ENCODE measurements around the gene MAGEL2. TPM values are rescaled to one million over a fixed set of nuclear protein-coding genes. Genes with fewer than 3 reads are reported as not detected.

MAGEL2 gene
- total RNA-seq, 2 experiments from 2014 or later: not detected

DNA sequence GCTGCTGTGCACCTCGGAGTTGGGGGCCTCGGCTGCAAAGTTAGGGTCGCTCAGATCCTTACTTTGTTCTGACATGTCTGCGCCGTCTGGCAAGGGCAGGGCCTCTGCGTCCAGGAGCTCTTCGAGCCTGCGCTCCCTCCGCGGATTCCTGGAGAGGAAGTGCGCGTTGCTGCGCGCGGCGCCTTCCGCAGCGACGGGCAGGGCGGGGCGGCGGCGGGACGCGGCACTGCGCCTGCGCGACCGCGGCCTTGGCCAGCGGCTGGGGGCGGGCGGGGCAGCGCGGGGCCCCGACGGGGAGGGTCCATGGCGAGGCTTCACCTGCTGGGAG is 39.4 kb upstream of the MAGEL2 start, which contains the start of gene NDN:
TSS of gene NDN (minus strand) at position 163 of the 328 bp plus-strand sequence. CDS start at position 75, 88 bp downstream.
- ATAC-seq: peak; percentile 47
- TF ChIP-seq, protein P1, sequence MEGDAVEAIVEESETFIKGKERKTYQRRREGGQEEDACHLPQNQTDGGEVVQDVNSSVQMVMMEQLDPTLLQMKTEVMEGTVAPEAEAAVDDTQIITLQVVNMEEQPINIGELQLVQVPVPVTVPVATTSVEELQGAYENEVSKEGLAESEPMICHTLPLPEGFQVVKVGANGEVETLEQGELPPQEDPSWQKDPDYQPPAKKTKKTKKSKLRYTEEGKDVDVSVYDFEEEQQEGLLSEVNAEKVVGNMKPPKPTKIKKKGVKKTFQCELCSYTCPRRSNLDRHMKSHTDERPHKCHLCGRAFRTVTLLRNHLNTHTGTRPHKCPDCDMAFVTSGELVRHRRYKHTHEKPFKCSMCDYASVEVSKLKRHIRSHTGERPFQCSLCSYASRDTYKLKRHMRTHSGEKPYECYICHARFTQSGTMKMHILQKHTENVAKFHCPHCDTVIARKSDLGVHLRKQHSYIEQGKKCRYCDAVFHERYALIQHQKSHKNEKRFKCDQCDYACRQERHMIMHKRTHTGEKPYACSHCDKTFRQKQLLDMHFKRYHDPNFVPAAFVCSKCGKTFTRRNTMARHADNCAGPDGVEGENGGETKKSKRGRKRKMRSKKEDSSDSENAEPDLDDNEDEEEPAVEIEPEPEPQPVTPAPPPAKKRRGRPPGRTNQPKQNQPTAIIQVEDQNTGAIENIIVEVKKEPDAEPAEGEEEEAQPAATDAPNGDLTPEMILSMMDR (IDR thresholded peaks at IDR 0.05): no peak
- intact Hi-C loops (cut with micrococcal nuclease): no loop called here

DNA sequence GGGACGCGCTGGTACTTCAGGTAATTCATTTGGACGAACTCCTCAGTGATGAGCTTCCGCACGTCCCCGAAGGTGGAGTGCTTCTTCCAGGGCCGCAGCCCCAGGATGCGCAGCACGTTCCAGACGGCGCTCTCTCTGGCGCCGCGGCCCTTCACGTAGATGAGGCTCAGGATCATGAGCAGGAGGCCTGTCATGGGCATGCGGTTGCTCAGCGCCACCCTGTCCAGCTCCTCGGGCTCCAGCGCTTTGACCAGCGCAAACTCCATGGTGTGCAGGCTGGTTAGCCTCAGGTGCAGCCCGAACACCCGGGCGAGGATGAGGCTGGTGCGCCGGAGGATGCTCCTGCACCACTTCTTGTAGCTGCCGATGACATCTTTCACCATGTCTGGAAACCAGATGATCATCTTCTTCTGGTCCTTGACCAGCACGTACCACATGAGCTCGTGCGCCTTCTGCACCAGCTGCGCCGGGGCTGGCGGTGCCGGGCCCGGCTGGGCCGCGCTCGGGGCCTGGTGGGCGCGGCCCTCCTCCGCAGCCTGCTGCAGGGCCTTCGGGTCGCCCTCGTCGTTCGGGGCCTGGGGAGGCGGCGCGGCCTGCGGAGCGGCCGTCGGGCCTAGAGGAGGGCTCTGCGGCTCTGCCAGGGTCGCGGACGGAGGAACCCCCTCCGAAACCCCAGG is 38.9 kb upstream of the MAGEL2 start:
- intact Hi-C loops (cut with micrococcal nuclease): no loop called here
- Mint-ChIP-seq H3K4me1 (ENCODE audit: low read depth) (no peaks in the 10 kb centered on the region), H3K27me3 (peaks cover 3% of the 10 kb centered on the region), H3K27ac (no peak overlapping the region), H3K36me3 (ENCODE audit: low read depth) (no peaks in the 10 kb centered on the region), H3K9me3 (no peaks in the 10 kb centered on the region), H3K4me3 (peak overlapping the region; percentile 21)
- POLR2A ChIA-PET: no interaction called here
- CTCF ChIA-PET: no interaction called here
- TF ChIP-seq, protein P1 (IDR thresholded peaks at IDR 0.05): no peak
- ATAC-seq (no peak), DNase-seq (no peak)

More for the DNA sequence above, 39.4 kb upstream of the MAGEL2 start, which contains the start of gene NDN:
- Mint-ChIP-seq H3K4me1 (ENCODE audit: low read depth) (no peaks in the 10 kb centered on the region), H3K4me3 (peak within 1 kb of the TSS; percentile 21), H3K27me3 (peaks cover 3% of the 10 kb centered on the region), H3K9me3 (no peaks in the 10 kb centered on the region), H3K36me3 (ENCODE audit: low read depth) (no peaks in the 10 kb centered on the region), H3K27ac (no peak within 1 kb of the TSS)
- CTCF ChIA-PET: no interaction called here
- DNase-seq: peak; percentile 6
- POLR2A ChIA-PET: no interaction called here

DNA sequence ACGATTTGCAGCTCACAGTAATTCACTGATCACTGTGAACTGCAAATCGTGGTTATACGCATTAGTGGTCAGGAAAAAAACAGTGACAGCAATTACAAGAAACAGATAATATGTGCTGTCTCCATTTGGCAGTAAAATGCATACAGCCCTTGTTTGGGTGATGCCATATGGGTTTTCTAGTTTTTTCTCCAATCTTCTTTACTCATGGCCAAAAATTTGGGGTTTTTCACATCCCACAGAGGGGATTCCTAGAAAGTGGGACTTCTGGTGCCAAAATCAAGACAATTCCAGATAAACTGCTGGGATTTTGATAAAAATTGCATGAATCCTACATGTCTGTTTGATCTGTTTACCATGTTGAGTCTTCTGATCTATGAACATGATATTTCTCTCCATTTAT is 23.8 kb upstream of the MAGEL2 start:
- ATAC-seq: no peak
- ChIA-PET CTCF (no interaction called here), POLR2A (no interaction called here)
- DNase-seq: no peak
- Mint-ChIP-seq H3K36me3 (ENCODE audit: low read depth) (no peaks in the 10 kb centered on the region), H3K4me3 (no peak overlapping the region), H3K27ac (no peak overlapping the region), H3K4me1 (ENCODE audit: low read depth) (no peaks in the 10 kb centered on the region), H3K9me3 (no peaks in the 10 kb centered on the region), H3K27me3 (no peaks in the 10 kb centered on the region)
- TF ChIP-seq, protein P1 (IDR thresholded peaks at IDR 0.05): no peak
- intact Hi-C loops (cut with micrococcal nuclease): no loop called here

DNA sequence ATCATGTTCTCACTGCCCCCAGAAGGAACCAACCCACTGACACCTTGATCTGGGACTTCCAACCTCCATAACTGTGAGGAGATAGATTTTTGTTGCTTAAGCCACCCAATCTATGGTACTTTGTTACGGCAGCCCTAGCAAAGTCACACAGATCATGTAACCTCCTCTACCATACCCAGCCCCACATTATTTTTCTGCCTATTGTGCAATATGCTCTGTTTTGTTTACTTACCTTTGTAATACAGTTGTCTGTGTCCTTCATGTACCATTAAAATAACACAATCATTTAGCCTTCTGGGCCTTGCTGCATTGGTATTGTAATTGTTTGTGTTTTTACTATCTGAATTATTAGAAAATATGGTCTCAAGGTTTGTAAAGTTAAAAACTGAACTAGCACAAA is 23.3 kb upstream of the MAGEL2 start:
- H3K27ac Mint-ChIP-seq: no peak overlapping the region
- no peak overlapping the region for H3K4me3 Mint-ChIP-seq
- CTCF ChIA-PET: no interaction called here
- H3K9me3 Mint-ChIP-seq: no peaks in the 10 kb centered on the region
- intact Hi-C loops (cut with micrococcal nuclease): no loop called here
- H3K27me3 Mint-ChIP-seq: no peaks in the 10 kb centered on the region
- TF ChIP-seq, protein P1 (IDR thresholded peaks at IDR 0.05): no peak
- H3K36me3 Mint-ChIP-seq (ENCODE audit: low read depth): no peaks in the 10 kb centered on the region
- no peaks in the 10 kb centered on the region for H3K4me1 Mint-ChIP-seq (ENCODE audit: low read depth)
- DNase-seq: no peak
- no peak for ATAC-seq
- POLR2A ChIA-PET: no interaction called here

DNA sequence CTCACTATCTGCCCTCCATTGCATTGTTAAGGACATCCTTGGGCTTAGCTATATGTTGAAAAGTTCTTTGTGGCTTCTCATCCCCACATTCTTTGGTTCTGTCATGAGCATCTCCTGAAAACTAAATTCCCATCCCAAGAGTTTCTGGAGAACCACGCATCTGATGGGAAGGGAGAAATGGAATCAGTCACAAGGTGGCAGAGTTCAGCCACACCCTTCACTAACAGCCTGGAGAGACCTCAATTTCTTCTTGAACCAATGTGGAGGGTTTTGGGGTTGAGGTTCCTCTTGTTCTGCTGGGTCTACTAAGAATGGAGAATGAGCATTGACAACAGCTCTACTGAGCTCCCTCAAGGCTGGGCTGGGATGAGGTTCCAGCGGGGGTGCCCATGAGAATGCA is 15.6 kb upstream of the MAGEL2 start:
- TF ChIP-seq, protein P1 (IDR thresholded peaks at IDR 0.05): no peak
- ChIA-PET CTCF (no interaction called here), POLR2A (no interaction called here)
- no peaks in the 10 kb centered on the region for H3K4me1 Mint-ChIP-seq (ENCODE audit: low read depth)
- H3K27me3 Mint-ChIP-seq: no peaks in the 10 kb centered on the region
- DNase-seq: no peak
- H3K36me3 Mint-ChIP-seq (ENCODE audit: low read depth): no peaks in the 10 kb centered on the region
- no peak for ATAC-seq
- H3K27ac Mint-ChIP-seq: no peak overlapping the region
- intact Hi-C loops (cut with micrococcal nuclease): no loop called here
- H3K4me3 Mint-ChIP-seq: no peak overlapping the region
- no peaks in the 10 kb centered on the region for H3K9me3 Mint-ChIP-seq

Measured in activated CD8-positive, alpha-beta T cell treated with anti-CD3 and anti-CD28 coated beads for 36 hours (primary cell).